GM19351 (cell line): ENCODE results near the gene VAC14.

Source experiments
- ATAC-seq: cut with Tn5 transposase; IDR thresholded peaks from one replicate; pipeline ENCODE4 v1.9.1; 2021; ENCODE audit warnings: mild to moderate bottlenecking, moderate library complexity; ENCODE audit not compliant: unreplicated experiment

Gene VAC14

DNA sequence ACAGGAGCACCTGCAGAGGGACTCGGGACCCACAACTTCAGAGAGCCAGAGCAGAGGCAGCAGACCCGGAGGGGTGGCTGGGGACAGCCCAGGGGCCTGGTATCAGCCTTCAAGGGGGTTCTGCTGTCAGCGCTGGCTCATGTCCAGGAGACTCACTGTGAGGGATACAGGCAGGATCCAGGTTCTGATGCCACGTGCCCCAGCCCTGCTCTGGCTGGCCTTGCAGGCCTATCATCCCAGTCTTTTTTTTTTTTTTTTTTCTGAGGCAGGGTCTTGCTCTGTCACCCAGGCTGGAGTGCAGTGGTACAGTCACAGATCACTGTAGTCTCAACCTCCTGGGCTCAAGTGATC is 106.1 kb downstream of the VAC14 start:
- no peak for ATAC-seq

DNA sequence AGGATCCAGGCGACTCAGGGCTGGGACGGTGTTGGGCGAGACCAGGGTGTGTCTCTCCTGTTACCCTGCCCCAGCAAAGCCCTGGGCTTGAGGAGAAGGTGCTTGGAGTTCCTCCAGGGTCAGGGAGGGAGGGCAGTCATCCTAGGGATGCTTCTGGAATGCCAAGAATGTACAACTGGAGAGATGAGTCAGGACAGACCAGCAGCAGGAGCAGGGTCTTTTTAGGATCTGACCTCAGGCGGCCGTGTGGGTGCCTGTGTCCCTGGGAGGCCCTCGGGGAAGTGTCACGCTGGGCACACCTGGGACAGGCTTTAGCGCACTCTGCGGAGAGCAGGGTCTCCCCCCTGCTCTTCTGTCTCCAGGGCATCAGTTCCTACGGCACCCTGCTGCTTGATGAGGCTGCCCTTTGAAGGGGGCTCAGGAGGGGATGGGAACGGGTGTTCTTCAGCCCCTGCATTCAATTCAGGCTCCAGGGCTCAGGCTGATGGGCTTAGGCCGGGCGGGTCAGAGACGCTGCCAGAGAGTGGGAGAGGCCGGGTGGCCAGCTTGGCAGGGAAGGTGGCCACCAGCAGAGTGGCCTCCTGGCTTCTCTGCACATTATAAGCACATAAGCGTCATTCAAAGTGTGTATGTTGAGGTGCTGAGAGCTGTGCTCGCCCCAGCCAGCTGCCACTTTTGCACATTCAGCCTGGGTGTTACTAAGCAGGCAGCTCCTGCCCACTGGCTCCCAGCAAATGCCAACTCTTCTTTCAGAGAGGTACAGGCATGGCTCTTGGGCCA is 106.7 kb downstream of the VAC14 start:
- no peak for ATAC-seq

DNA sequence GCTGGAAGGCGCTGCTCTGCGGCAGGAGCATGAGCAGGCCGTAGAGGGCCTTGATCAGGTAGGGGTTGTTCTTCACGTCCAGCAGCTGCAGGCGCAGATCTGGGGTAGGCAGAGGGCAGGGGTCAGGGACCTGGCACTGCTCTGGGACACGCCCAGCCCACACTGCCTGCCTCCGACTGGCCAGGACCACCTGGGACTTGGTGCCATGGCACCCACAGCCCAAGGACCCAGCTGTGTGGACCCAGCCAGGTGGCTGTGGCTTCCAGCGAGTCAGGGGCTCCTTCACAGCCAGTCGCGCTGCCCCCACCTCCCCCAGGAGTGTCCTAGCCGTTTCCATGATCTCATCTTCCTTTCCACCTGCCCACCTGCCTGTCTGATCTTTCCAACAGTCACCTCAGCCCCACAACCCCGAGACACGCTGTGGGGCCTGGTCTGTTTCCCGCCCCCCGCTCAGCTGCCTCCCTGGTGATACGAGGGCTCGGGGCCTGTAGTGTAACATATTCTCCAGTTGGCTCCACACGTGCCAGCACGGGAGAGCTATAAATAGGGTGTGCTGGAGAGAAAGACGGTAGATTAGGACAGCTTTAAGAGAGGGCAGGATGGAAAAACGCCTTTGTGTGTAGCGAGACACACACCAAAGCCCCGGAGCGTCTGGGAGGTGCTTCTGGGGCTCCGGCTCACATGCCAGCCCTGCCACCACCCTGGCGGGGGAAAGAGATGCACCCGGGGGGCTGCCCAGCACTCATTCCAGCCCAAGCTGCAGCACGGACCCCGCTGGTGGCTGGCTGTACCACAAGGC is 107.9 kb downstream of the VAC14 start:
- no peak for ATAC-seq

DNA sequence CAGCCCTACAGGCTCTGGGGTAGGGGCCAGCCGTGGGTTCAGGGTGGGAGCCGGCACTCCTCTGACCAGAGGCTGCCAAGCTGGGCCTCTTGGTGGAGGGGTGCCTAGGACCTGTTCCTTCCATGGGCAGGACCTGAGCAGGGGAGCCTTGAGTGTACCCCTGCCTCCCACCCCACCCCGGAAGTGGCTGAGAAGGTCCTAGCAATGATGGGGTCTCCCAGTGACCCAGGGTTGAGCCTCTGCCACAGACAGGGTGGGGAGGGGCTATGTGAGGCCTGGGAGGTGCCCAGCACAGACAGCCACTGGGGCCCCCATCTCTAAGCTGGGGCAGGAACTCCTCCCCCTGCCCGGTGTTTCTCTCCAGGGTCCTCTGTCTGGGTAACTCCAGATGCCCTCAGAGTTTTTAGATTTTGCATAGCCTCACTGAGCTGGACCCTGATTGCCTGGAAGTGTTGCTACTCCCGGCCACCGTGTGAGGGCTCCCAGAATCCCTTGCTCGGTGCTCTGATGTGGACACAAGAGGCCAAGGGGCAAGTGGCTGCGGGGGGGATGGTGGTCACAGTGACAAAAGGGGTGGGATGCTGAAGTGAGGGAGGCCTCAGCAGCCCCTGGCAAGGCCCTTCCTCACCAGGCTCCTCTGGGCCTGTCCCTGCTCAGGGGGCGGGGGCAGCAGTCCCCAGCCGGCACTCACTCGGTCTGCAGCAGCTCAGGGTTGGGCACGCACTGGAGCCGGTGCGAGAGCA is 108.7 kb downstream of the VAC14 start:
- ATAC-seq: no peak

DNA sequence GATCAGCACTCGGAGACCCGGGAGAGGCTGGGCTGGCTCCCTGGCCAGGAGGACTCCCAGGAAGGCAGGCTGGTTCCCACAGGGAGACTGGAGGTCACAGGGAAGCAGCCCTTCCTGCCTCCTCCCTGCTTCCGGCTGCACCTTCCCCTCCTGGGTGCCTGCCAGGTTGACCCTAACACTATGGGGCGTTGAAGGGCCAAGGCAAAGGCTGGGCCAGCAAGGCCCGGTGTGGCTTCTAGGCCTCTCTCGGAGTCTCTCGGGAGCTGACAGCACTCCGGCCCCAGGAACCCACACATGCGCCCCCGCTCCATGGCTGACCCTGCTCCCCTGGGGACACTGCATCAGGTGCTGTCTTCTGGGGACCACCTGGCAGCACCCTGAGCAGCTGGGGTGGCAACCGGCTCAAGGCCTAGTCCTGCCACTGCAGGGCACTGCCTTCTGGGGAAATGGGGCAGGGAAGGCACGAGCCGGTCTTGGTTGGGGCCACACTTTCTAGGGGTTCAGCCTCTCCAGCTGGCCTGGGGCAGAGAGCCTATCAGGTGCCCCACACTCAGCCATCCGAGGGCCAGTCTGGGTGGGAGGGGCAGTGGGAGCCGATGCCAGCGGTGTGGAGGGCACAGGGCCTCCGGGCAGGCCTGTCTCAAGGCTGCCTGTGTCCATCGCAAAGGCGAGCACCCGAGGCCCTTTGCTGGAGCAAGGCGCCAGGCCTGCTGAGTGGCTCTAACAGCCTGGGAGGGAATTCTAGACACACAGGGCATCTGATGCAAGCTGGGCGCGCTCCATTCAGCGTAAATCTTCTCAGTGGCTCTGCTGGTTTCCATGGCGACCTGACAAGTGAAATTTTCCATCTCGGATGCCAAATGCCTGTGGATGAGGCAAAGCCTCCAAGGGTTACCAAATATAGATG is 109.5 kb downstream of the VAC14 start:
- ATAC-seq: no peak

DNA sequence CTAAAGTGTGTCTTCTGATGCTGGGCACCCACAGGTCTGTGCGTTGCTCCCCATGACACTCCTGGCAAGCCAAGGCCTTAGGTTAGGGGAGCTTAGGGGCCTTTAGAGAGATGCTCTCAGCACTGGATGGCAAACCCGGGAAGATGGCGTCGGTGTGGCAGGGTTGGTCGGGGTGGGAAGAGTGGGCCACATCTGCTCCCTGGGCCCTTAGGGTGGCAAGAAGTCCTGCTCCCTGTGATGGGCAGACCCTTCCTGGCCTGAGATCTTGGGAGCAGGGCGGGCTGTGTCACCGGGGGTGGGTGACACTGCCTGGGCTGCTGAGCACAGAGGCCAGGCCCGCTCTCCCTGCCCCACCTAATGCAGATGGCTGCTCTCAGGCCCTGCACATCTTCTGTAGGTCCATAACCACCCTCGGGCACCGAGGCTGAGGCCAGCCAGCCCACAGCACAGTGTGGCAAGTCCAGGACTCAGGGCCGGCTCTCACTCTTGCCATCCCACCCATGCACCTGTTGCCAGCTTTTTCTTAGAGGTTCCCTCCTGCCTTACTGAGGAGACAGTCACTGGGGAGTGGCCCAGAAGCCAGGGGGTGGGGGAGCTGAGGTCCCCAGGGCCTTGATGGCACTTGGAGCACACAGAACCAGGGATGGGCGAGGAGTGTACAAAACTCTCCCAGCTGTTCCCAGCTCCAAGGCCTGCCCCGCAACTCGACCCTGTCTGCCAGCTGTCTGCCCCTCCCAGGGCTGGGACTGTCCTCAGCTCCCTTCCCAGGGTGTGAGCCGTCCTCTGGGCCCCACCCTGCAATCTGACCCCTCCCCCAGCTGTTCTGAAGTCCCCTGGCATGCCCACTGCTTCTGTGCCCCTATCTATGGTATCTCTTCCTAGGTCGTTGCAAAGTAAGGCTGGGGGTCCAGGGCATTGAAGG is 110.7 kb downstream of the VAC14 start:
- ATAC-seq: no peak

DNA sequence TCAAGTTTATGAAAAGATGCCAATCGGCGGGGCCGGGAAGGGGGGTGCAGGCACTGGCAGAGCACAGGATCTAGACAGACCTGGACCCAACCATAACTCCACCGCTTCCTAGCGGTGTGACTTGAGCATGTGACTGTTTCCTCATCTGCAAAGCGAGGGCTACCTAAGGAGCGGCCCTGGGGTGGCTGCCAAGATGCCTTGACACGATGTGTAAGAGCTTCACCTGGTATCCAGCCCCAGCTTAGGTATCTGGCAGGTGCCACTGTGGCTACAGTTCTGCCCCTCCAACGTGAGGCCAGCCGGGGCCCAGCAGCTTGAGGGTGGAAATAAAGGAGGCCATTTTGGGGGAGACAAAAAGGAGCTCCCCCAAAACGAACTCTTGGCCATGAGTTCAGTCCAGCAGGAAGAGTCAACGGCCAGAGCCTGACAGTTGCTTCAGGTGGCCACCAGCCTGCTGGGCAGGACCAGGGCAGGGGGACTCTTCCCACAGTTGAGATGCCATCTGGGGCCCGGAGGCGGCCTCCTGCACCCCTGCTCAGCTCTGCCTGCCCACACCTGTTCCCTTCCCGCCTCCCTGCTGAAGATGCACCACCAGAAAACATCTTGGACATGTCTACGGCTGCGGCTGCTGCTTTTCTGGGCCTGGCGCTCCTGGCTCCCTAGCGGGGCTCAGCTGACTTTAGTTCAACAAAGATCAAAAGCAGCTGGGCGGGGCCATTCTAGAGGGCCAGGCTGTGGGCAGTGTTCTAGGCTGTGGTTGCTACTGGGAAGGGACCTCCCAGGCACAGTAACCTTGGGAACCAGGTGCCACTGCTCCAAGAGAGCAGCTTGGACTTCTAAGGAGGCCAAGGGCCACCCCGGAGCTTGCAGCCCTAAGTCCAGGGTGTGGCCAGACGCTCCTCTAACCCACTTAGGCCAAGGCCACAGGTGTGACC is 111.7 kb downstream of the VAC14 start:
- ATAC-seq: no peak

DNA sequence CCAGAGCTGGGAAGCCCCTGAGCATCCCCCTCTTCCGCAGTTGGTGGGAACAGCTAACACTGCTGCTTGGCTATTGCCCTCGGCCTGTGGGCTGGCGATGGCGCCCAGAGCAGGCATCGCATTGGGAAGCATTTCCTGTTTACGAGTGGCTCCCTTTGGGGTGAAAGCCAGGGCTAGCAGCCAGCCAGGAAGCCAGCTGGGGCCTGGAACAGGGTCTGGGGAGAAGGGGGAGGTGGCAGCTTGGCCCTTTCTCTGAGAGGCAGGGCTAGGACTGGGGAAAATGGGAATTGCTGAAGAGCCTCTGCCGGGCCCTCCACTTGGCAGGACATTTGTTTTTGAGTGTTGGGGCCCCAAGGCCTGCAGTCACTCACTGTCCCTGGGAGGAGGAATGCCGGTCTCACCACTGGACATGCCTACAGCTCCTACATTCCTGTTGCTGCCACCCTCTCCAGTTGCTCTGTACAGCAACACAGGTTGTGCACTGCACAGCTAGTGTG is 112.7 kb downstream of the VAC14 start:
- no peak for ATAC-seq

DNA sequence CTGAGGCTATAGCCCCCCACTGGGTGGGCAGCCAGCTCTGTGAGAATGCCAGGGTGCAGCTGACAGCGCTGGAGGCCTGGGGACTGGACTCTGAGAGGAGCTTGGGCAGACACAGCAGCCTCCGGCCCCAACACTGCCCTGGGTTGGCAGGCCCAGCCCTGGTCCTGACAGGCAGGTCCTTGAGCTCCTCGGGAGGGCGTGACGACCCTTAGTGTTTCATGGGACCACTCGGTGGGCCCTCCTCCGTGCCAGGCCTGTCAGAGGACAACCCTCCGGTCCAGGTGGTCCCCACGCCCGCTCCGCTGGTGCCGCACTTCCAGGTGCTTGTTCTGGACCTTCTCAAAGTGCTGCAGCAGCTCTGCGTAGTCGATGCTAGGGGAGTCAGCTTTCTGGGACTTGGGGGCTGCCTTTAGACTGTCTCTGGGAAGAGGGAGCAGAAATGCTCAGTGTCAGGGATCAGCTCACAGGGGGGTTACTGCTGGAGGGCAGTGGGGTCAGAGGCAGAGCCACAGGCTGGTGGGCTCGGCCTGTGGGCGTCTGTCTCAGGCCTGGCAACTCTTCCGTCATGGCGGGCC is 113.2 kb downstream of the VAC14 start:
- no peak for ATAC-seq

DNA sequence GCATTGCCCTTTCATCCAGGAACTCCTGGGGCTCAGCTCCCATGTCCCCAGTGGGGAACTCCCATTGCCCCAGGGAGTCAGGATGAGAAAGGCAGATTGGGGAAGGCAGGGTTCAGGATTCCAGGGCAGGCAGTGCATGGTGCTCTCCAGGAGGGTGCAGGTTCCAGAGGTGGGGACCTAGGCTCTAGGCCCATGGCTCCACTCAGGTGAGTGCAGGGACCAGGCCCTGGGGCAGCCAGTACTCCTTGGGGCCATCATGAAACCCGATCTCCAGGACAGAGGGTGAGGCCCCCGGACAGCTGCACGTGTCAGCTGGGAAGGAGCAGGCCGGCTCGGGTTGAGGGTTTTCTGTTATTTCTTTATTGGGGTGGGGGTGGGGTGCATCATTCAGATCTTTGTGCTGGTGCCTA is 113.9 kb downstream of the VAC14 start:
- ATAC-seq: no peak

DNA sequence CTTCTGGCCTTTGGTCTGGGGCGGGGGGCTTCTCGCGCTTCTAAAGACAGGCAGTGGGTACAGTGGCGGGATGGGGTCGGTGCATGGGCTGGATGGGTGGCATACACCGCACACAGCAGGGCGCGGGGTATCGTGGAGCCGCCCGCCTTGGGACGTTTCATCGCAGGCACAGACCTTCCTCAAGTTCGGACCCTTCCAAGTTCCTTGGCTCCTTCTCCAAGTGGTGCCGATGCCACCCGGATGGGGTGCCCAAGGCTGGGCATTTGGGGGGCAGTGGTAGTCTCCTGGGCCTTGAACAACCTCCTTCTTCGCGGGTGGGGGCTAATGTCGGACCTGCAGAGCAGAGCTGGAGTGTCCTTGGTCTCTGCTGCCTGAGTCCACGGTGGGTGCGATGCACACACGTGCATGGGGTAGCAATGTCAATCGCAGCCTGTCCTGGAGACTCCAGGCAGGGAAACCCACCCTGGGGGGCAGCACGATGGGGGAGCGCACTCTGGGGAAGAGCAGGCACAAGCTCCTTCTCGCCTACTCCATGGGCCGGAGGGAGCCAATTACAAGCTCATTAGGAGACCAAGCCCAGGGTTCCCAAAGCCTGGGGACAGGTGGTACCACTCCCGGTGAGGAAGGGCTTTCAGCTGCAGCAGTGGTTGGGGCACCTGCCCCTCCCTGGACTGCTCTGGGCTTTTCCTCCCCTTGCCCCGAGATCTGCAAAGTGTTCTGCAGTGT is 114.4 kb downstream of the VAC14 start:
- no peak for ATAC-seq

DNA sequence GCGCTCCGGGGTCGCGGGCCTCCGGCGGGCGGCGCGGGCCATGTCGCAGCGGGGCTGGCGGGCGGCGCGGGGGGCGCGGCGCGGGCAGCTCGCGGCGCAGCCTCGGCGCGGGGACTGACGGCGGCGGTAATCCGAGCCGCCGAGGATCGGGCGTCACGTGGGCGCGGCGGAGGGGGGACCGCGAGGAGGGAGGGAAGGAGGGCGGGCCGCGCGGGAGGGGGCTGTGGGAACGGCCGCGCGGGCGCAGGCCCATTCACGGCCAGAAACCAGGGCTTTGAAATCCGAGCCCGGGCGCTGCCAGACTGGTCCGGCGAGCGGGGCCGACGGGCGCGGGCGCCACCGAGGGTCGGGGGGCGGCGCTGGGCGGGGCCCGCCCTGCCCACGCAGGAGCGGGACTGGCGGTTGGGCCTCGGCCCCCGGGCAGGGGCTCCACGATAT is 115.0 kb downstream of the VAC14 start, which contains the start of gene MTSS2:
Gene MTSS2, minus strand, starts transcription at position 116 of the 438 bp plus-strand sequence. CDS start 262 bp downstream, outside the sequence.
- no peak for ATAC-seq

DNA sequence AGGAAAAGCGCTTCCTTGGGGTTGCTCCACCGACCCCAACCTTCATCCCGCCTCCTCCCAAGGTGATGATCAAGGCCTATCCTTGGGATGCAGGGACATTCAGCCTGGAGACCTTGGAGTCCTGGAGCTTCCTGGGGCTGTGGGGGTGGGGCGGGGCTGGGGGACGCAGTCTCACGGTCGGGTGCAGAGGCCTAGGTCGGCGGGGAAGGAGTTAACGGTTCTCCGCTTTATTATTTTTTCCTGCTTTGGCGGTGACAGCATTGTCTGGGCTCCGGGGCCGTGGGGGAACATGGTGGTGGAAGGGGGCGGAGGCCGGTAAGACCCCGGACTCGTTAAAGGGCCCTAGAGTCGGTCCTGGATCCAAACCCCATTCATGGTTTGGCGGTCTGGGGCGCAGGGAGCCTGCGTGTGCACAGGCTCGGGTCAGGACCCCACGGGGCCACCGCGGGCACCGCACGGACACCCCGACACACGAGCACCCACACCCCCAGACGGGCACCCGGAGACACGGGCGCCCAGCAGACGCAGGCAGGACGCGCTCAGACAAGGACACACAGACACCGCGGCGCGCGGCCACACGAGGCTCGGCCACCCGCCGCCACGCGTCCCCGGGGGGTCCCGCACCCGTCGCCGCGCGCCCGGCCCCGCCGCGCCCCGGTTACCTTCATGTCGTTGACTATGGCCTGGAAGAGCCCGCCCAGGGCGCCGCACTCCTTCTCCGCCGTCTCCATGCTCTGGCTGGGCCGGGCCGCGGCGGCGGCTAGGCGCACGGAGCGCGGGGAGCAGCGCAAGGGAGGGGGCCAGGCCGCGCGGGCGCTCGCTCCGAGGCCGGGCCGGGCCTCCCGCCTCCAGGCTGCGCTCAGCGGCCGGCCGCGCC is 115.7 kb downstream of the VAC14 start:
- ATAC-seq: no peak

DNA sequence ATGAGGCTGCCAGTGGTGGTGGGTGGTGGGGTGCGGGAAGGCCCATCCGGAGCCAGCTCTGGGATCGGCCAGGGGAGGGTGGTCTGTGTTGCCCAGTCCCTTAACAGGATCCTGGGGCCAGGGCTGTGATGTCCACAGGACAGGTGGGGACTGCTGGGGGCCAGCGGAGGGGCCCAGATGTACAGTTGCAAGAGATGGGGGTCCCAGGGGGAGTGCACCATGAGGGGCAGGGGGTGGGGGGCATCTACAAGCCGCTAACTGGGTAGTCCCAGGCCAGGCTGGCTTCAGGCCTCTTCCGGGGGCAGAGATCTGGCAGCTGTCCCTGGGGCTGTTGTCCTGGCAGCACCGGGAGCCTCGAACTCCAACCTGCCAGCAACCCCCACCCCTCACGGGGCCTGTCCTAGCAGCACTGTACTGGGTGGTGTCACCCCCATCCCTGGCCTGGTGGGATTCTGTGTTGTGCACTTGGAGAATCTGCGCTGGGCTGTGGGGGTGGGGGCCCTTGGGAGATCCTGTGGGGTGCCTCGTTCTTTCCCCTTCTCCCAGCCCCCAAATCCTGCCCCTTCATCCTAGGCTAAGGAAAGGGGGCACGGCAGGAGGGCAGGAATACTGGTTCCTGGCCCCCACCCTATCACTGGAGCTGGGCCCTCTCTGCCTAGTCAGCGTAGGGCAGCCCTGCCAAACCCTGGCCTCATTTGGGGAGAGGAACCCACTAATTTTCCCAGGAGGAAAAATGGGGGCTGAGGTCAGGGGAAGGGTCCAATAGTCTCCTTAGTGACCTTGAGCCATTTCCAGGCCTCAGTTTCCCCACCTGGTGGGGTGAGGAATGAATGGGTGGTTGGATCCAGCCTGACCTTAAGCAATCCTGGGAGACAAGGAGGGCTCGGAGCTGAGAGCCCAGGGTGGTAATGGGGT is 116.6 kb downstream of the VAC14 start:
- ATAC-seq: no peak
